GM12878 (cell line): ENCODE data around the gene SIK2. TPM values are rescaled to one million over a fixed set of nuclear protein-coding genes. Genes with fewer than 3 reads are reported as not detected.

Source experiments
- ATAC-seq: fragments of 200-7000 bp; cut with Tn5 transposase; 3 replicates; pipeline ENCODE4 v1.9.1; 2020; ENCODE audit warnings: mild to moderate bottlenecking, moderate library complexity
- BruUV-seq: library from RNA; stranded (reverse); fragments of 400-500 nt; replicated peaks from 2 replicates; lab custom pipeline; 2021; lab: Mats Ljungman, UMichigan
- CTCF ChIA-PET: fragments of 300-600 bp; sonication (Branson Sonifier 250); formaldehyde crosslinking; extraction: SDS; loops from one replicate; lab custom pipeline; 2021; ENCODE audit warnings: inconsistent platforms; lab: Yijun Ruan, JAX
- POLR2A ChIA-PET: fragments of 350-600 bp; formaldehyde crosslinking; extraction: SDS; loops from one replicate; lab custom pipeline; 2021; ENCODE audit warnings: inconsistent platforms; lab: Charles Lee
- RAD21 ChIA-PET: fragments of 300-600 bp; sonication (Branson Sonifier 250); formaldehyde crosslinking; loops from one replicate; lab custom pipeline; 2023; ENCODE audit warnings: antibody characterized with exemption; ENCODE audit not compliant: unreplicated experiment; lab: Charles Lee
- SMC1A ChIA-PET: fragments of 300-600 bp; sonication (Branson Sonifier 250); formaldehyde crosslinking; loops from one replicate; lab custom pipeline; 2023; ENCODE audit not compliant: unreplicated experiment, uncharacterized antibody; lab: Charles Lee
- DNase-seq: peaks from one replicate; pipeline ENCODE4 v3.0.0-alpha.2; 2011; ENCODE audit warnings: low read depth, low spot score
- FAIRE-seq: peaks from 3 replicates; lab custom pipeline; 2011; peaks lifted over from hg19 to GRCh38; lab: Jason Lieb, UNC
- H2AFZ ChIP-seq: 2 replicates; pipeline ENCODE4 v1.6.0; 2011; ENCODE audit warnings: low read depth, low read length, control low read depth; ENCODE audit not compliant: control insufficient read depth
- H3K27ac ChIP-seq: 2 replicates; pipeline ENCODE4 v1.5.1; 2011; ENCODE audit warnings: control low read depth; ENCODE audit not compliant: control insufficient read depth, insufficient read depth
- H3K27me3 ChIP-seq, 2 experiments: replicated peaks in 1 of 2; 2 replicates each; pipeline versions ENCODE4 v1.6.0 to v1.6.1; 2011; ENCODE audit warnings: low read length in 1 of 2; ENCODE audit not compliant: control insufficient read depth in 2 of 2, insufficient read depth in 2 of 2
- H3K36me3 ChIP-seq, 2 experiments: 2 replicates each; pipeline ENCODE4 v1.5.1; 2011; ENCODE audit warnings: low read length in 1 of 2; ENCODE audit not compliant: control insufficient read depth in 2 of 2, insufficient read depth in 2 of 2
- H3K4me1 ChIP-seq: 2 replicates; pipeline ENCODE4 v1.6.1; 2011; ENCODE audit warnings: mild to moderate bottlenecking, low read length, moderate library complexity, mixed read lengths; ENCODE audit not compliant: control insufficient read depth, insufficient read depth
- H3K4me2 ChIP-seq: 2 replicates; pipeline ENCODE4 v1.6.0; 2011; ENCODE audit warnings: control low read depth; ENCODE audit not compliant: control insufficient read depth, insufficient read depth
- H3K4me3 ChIP-seq: fragments of 200-600 bp; sonication (generic); 2 replicates; pipeline ENCODE4 v1.5.1; 2016
- H3K79me2 ChIP-seq: 2 replicates; pipeline ENCODE4 v1.6.0; 2011; ENCODE audit warnings: low read length; ENCODE audit not compliant: control insufficient read depth, insufficient read depth
- H3K9ac ChIP-seq: 2 replicates; pipeline ENCODE4 v1.8.0; 2011; ENCODE audit warnings: low read length, control low read depth, mixed read lengths; ENCODE audit not compliant: control insufficient read depth, insufficient read depth
- H3K9me3 ChIP-seq: replicated peaks from 3 replicates; pipeline ENCODE4 v1.5.1; 2011; ENCODE audit warnings: mild to moderate bottlenecking, low read length; ENCODE audit not compliant: control insufficient read depth, insufficient read depth
- H4K20me1 ChIP-seq: 2 replicates; pipeline ENCODE4 v1.6.0; 2011; ENCODE audit not compliant: control insufficient read depth, insufficient read depth
- ATF7 ChIP-seq: fragments of 450-650 bp; IDR thresholded peaks from 2 replicates; pipeline ENCODE4 v1.6.1; 2016; ENCODE audit warnings: low read depth, mild to moderate bottlenecking
- IKZF2 ChIP-seq, 2 experiments: fragments of 450-650 bp; IDR thresholded peaks; 2 replicates each; pipeline ENCODE4 v1.6.1; 2017; ENCODE audit warnings: mild to moderate bottlenecking in 2 of 2, moderate library complexity in 2 of 2
- NFYB ChIP-seq: IDR thresholded peaks from 2 replicates; pipeline ENCODE4 v1.6.1; 2011; ENCODE audit warnings: low read depth, mild to moderate bottlenecking, low read length, improper control_type of control experiment, moderate library complexity; ENCODE audit not compliant: insufficient read depth
- SMAD5 ChIP-seq: IDR thresholded peaks from 2 replicates; pipeline ENCODE4 v1.6.1; 2016; ENCODE audit warnings: antibody characterized with exemption, low read depth
- ZNF622 ChIP-seq: fragments of 450-650 bp; IDR thresholded peaks from 2 replicates; pipeline ENCODE4 v1.6.1; 2017; ENCODE audit warnings: mild to moderate bottlenecking, inconsistent platforms
- WGBS: methylation state at CpG from one replicate; pipeline ENCODE4 v1.1.6; 2016; ENCODE audit warnings: low lambda C conversion rate; ENCODE audit not compliant: insufficient replicate concordance, insufficient coverage; ENCODE audit errors: missing lambda C conversion rate; 5-methylcytosine and 5-hydroxymethylcytosine counted together
- in situ Hi-C: fragments of 300-500 bp; cut with MboI; formaldehyde crosslinking; loops from 9 replicates; pipeline ENCODE4 v1.14.3; 2018; ENCODE audit warnings: mixed read lengths
- intact Hi-C: fragments of 100-400 bp; cut with micrococcal nuclease; formaldehyde crosslinking; loops from one replicate; pipeline ENCODE4 v1.14.2; 2022; ENCODE audit not compliant: unreplicated experiment
- polyA plus RNA-seq, 11 experiments: library from polyadenylated mRNA; depleted of rRNA in 4 of 11; unstranded in 6 of 11; stranded (reverse) in 5 of 11; fragments of >200 nt; fragmentation: Nextera tagmentation in 4 of 11; fragmentation: Illumina TruSeq in 1 of 11; extraction: Ambion mirVana in 4 of 11; extraction: Trizol in 1 of 11; gene quantifications; 1 replicate in 1 of 11; 2 replicates in 10 of 11; pipeline versions ENCODE4 v1.2.1 to v1.2.3, GENCODE V29; 2011 to 2016; ENCODE audit warnings: inconsistent platforms in 2 of 11, missing spikeins in 2 of 11, low read depth in 1 of 11
- total RNA-seq, 4 experiments: library from RNA; depleted of rRNA in 3 of 4; stranded (reverse); fragments of >200 nt in 3 of 4; fragmentation: Illumina TruSeq in 1 of 4; extraction: Trizol in 1 of 4; gene quantifications; 2 replicates each; pipeline versions ENCODE4 v1.2.1 to v1.2.3, GENCODE V29; 2013 to 2021
- TF ChIP-seq, protein P1 (sequence below): IDR thresholded peaks from 2 replicates; pipeline ENCODE4 v1.6.1; 2011; ENCODE audit warnings: borderline replicate concordance, low read depth, mild to moderate bottlenecking, moderate library complexity, low read length; ENCODE audit not compliant: insufficient read depth, poor library complexity, severe bottlenecking
- TF ChIP-seq, protein P2 (sequence below): fragments of 450-650 bp; IDR thresholded peaks from 2 replicates; pipeline ENCODE4 v1.6.1; 2017; ENCODE audit warnings: mild to moderate bottlenecking, moderate library complexity
- TF ChIP-seq, protein P3 (sequence below): IDR thresholded peaks from 2 replicates; pipeline ENCODE4 v1.6.1; 2011; ENCODE audit warnings: low read depth, mild to moderate bottlenecking, low read length, moderate library complexity, borderline replicate concordance; ENCODE audit errors: extremely low read depth
- TF ChIP-seq, protein P4 (sequence below): fragments of 450-650 bp; IDR thresholded peaks from 2 replicates; pipeline ENCODE4 v1.6.1; 2016; ENCODE audit warnings: mild to moderate bottlenecking

Gene SIK2
- total and polyA plus RNA-seq, 10 of the 15 experiments (the other 5 are each of a cell fraction or from before 2014, with no cell fraction given) = 0.97 to 14.2 (median 4.5) TPM

DNA sequence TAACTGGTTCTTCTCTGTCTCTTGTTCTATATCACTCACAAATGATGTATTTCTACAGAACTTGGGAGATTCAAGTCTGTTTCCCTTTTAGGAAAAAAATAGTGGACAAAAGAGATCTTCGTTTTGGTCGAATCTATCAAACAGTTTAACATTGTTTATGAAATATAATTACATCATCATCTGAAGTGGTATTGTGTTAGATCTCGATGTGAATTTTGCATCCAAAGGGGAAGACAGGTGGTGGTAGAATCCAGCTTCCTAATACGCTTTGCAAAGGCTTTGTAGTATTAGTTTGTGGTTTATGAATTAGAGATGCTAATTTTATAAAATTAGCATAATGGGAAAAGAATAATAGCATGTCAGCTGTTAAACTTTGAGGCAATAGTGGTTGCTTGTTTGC, 3.4 kb downstream of the SIK2 start:
- ChIA-PET POLR2A (interaction anchor here (1.2 to 2.3 kb wide), 4 partner anchors 91 to 172 kb away, joined by 3 to 8 read pairs (median 6); partner anchors contain the start of gene PPP2R1B), SMC1A (interaction anchor here (0.7 to 2.3 kb wide), 9 partner anchors 10 to 171 kb away, joined by 3 to 26 read pairs (median 5); no protein-coding TSS in a partner anchor), RAD21 (interaction anchor here (1.0 to 5.3 kb wide), 8 partner anchors 15 to 171 kb away, joined by 3 to 90 read pairs (median 5); partner anchors contain the start of gene PPP2R1B), CTCF (interaction anchor here (0.8 to 7.1 kb wide), 14 partner anchors 11 to 236 kb away, joined by 3 to 174 read pairs (median 3); partner anchors contain the start of gene PPP2R1B)
- H4K20me1 ChIP-seq = no peaks in the 10 kb centered on the region
- H2AFZ ChIP-seq = no peak overlapping the region
- no peak overlapping the region for H3K4me3 ChIP-seq
- H3K36me3 ChIP-seq = no peaks in the 10 kb centered on the region
- H3K4me1 ChIP-seq = peaks cover 13% of the 10 kb centered on the region
- no peak overlapping the region for H3K4me2 ChIP-seq
- H3K27me3 ChIP-seq = no peaks in the 10 kb centered on the region
- peaks cover 37% of the 10 kb centered on the region for H3K79me2 ChIP-seq
- intact Hi-C loops = loop anchor here (10.0 kb wide), 1 partner anchor 379 kb away; no protein-coding TSS in a partner anchor
- BruUV-seq = no TSS peak
- no peak overlapping the region for H3K27ac ChIP-seq
- DNase-seq = no peak
- FAIRE-seq = no peak
- in situ Hi-C loops = no loop called here
- WGBS = 73% methylated on average over 4 of the region's 4 CpGs
- ATAC-seq = no peak
- no peaks in the 10 kb centered on the region; the same call in 1 of the 3 replicates for H3K9me3 ChIP-seq
- TF ChIP-seq ZNF622 (no peak), SMAD5 (no peak), IKZF2 (IDR thresholded peaks at IDR 0.05) (no peak), NFYB (no peak), ATF7 (peak; percentile 56; the same call in 1 of the 2 replicates)
- TF ChIP-seq, protein P1, sequence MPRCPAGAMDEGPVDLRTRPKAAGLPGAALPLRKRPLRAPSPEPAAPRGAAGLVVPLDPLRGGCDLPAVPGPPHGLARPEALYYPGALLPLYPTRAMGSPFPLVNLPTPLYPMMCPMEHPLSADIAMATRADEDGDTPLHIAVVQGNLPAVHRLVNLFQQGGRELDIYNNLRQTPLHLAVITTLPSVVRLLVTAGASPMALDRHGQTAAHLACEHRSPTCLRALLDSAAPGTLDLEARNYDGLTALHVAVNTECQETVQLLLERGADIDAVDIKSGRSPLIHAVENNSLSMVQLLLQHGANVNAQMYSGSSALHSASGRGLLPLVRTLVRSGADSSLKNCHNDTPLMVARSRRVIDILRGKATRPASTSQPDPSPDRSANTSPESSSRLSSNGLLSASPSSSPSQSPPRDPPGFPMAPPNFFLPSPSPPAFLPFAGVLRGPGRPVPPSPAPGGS = no peak
- TF ChIP-seq, protein P2, sequence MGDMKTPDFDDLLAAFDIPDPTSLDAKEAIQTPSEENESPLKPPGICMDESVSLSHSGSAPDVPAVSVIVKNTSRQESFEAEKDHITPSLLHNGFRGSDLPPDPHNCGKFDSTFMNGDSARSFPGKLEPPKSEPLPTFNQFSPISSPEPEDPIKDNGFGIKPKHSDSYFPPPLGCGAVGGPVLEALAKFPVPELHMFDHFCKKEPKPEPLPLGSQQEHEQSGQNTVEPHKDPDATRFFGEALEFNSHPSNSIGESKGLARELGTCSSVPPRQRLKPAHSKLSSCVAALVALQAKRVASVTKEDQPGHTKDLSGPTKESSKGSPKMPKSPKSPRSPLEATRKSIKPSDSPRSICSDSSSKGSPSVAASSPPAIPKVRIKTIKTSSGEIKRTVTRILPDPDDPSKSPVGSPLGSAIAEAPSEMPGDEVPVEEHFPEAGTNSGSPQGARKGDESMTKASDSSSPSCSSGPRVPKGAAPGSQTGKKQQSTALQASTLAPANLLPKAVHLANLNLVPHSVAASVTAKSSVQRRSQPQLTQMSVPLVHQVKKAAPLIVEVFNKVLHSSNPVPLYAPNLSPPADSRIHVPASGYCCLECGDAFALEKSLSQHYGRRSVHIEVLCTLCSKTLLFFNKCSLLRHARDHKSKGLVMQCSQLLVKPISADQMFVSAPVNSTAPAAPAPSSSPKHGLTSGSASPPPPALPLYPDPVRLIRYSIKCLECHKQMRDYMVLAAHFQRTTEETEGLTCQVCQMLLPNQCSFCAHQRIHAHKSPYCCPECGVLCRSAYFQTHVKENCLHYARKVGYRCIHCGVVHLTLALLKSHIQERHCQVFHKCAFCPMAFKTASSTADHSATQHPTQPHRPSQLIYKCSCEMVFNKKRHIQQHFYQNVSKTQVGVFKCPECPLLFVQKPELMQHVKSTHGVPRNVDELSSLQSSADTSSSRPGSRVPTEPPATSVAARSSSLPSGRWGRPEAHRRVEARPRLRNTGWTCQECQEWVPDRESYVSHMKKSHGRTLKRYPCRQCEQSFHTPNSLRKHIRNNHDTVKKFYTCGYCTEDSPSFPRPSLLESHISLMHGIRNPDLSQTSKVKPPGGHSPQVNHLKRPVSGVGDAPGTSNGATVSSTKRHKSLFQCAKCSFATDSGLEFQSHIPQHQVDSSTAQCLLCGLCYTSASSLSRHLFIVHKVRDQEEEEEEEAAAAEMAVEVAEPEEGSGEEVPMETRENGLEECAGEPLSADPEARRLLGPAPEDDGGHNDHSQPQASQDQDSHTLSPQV = no peak
- TF ChIP-seq, protein P3, sequence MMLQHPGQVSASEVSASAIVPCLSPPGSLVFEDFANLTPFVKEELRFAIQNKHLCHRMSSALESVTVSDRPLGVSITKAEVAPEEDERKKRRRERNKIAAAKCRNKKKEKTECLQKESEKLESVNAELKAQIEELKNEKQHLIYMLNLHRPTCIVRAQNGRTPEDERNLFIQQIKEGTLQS = no peak
- TF ChIP-seq, protein P4, sequence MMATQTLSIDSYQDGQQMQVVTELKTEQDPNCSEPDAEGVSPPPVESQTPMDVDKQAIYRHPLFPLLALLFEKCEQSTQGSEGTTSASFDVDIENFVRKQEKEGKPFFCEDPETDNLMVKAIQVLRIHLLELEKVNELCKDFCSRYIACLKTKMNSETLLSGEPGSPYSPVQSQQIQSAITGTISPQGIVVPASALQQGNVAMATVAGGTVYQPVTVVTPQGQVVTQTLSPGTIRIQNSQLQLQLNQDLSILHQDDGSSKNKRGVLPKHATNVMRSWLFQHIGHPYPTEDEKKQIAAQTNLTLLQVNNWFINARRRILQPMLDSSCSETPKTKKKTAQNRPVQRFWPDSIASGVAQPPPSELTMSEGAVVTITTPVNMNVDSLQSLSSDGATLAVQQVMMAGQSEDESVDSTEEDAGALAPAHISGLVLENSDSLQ = no peak
- no peak overlapping the region for H3K9ac ChIP-seq
